Measurements from ENCODE around the gene ACACA.

Gene ACACA

GRCh38 chr17:37340804-37341203, 65.8 kb downstream of the ACACA start:
- no peak for DNase-seq

GRCh38 chr17:37339321-37339720, 67.3 kb downstream of the ACACA start:
- DNase-seq = no peak

- DNase-seq = no peak
These were observed 67.8 kb downstream of the ACACA start for GRCh38 chr17:37338847-37339246.

GRCh38 chr17:37327341-37328090, 79.1 kb downstream of the ACACA start:
- no peak for DNase-seq

DNA sequence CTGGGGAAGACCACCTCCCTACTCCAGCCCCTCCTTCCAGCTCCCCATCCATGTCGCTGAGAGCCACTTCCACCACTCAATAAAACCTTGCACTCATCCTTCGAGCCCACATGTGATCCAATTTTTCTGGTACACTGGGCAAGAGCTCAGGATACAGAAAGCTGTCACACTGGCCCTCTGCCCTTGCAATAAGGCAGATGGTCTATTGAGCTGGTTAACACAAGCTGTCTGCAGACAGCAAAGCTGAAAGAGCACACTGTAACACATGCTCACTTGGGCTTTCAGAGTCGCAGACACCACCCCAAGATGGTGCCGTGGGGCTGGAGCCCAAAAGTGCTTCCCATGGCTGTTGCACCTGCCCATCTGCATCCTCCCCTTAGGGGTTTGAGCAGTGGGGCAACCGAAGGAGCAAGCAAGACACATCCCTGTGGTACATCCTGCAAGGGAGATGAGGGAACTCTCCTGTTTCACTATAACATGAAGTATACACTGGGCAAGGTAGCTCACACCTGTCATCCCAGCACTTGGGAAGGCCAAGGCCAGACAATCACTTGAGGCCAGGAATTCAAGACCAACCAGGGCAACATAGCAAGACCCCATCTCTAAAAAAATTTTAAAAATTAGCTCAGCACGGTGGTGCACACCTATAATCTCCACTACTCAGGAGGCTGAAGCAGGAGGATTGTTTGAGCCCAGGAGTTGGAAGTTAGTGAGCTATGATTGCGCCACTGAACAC, 83.6 kb downstream of the ACACA start:
- no peak for DNase-seq

DNA sequence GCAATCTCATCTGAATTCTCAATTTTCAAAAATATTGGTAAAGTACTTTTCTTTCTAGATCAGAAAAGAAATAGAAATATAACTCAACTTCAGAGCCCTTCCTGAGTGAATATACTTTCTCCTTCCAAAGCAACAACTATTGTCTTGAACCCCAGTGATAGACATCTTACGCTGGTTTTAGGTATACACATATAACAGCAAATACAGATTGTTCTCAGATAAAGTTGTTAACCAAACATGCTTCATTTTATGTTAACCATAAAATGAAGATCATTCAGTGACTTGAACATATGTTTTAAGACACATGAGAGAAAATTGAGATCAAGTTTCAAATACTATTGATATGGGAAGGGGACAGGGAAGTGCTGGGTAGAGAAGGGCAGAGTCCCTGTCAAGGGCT, 84.5 kb downstream of the ACACA start:
- DNase-seq = no peak

- DNase-seq = no peak
These were observed 87.6 kb downstream of the ACACA start for GRCh38 chr17:37318931-37319594.

DNA sequence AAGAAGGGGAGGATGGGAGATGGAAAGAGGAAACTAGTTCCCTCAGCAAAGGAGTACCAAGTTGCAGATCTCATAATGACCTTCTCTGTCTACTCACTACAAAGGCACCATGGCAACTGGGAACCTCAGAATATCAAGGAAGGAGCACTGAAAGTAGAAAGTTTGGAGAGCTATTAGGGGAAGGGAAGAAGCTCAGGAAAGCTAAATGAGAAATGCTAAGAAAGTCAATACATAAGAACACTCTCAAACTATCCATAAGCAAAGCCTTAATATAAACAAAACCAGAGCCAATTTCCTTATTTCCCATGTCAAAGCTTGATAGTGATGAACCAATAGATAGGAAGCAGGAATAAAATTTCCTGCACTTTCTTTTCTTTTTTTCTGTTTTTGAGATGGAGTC, 88.8 kb downstream of the ACACA start:
- DNase-seq = no peak

GRCh38 chr17:37315601-37316000, 91.0 kb downstream of the ACACA start:
- DNase-seq = no peak

DNA sequence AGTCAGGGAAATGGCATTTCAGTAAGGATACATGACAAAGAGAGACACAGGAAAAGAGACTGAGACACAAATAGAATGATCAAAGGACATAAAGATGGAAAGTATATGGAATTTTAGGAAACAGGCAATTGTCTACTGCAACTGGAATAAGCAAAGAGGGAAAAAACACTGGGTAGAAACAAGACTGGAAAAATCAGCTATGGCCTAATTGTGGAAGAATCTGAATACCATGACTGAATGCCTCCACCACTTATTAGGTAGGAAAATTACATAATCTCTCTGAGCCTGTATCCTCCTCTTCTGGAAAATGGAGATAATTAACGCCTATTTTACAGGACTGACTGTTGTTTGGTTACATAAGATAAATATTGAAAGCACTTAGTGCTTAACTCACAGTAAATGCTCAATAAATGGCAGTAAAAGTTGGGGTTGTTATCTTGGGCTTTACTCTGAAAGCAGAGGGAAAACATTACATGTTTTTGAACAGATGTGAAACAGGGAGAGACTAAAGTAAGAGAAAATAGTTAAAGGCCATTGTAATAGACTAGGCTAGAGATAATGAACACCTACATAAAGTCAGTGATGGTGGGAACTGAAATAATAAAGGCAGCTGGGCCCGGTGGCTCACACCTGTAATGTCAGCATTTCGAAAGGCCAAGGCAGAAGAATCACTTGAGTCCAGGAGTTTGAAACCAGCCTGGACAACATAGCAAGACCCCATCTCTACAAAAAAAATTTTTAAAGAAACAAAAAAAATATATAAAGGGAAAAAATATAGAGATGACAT, 94.3 kb downstream of the ACACA start:
- no peak for DNase-seq

- DNase-seq = no peak
These were observed 95.7 kb downstream of the ACACA start for GRCh38 chr17:37310940-37311339.

DNA sequence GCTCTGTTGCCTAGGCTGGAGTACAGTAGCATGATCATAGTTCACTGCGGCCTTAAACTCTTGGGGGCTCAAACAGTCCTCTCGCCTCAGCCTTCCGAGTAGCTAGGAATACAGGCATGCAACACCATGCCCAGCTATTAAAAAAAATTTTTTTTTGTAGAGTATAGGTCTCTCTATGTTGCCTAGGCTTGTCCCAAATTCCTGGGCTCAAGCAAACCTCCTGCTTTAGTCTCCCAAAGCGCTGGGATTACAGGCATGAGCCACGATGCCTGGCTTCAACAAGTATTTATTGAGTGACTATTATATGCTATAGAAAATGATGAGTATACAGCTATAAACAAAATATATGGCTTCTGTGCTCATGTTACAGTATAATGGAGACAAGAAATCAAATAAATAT, 97.6 kb downstream of the ACACA start:
- no peak for DNase-seq

- no peak for DNase-seq
These were observed 101.2 kb downstream of the ACACA start for GRCh38 chr17:37305406-37305905.

DNA sequence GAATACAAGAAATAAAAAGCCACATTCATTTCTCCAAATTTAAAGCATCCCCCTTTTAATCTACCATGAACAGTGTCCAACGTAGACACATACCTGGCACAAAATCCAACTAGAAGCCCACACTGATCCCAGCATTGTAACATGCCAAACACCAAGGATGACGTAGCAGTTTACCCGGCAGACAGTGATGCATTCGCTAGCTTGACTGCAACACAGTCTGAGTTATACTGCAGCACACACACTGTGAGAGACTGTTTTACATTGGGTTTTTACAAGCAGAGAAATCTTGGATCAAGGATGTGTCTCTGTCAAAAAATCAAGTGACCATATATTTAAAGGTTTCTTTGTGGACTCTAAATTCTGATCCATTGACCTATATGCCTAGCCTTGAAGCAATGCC, 105.3 kb downstream of the ACACA start:
- DNase-seq = no peak

GRCh38 chr17:37300683-37301082, 106.0 kb downstream of the ACACA start:
- DNase-seq = no peak

GRCh38 chr17:37299257-37299980, 107.2 kb downstream of the ACACA start:
- no peak for DNase-seq

- DNase-seq = no peak
These were observed 110.7 kb downstream of the ACACA start for GRCh38 chr17:37295888-37296287.

DNA sequence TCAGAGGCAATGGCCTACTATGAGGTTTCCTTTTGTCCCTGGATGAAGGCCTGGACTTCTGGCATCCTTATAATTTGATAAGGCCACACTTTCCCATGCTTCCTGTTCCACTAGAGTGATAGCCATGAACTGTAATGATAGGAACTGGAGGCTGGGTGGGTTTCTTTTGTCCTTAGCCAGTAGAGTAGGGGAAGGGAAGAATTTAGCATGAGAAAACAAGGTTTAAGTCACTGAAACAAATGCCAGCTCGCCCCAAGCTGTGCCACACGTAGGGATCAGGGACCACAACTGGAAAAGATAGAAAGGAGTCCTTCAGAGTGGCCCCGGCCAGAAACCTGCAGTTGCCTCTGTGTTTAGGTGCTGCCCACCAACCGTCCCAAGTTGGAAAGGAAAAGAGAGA, 111.7 kb downstream of the ACACA start:
- no peak for DNase-seq

DNA sequence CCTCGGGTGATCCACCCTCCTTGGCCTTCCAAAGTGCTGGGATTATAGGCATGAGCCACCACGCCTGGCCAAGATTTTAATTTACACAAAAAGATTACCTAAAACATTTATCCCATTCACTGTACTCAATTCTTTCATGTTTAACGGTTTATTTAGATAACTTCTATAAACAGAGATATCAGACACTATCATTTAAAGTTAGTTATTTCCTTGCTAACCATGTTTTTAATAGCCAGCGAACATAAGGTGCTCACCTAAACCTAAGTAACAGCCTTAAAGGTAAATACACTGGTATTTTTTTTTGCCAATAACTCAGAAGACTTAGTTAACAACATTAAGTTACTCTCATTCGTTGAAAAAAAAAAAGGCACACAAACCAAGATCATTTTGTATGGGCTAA, 112.9 kb downstream of the ACACA start:
- no peak for DNase-seq

DNA sequence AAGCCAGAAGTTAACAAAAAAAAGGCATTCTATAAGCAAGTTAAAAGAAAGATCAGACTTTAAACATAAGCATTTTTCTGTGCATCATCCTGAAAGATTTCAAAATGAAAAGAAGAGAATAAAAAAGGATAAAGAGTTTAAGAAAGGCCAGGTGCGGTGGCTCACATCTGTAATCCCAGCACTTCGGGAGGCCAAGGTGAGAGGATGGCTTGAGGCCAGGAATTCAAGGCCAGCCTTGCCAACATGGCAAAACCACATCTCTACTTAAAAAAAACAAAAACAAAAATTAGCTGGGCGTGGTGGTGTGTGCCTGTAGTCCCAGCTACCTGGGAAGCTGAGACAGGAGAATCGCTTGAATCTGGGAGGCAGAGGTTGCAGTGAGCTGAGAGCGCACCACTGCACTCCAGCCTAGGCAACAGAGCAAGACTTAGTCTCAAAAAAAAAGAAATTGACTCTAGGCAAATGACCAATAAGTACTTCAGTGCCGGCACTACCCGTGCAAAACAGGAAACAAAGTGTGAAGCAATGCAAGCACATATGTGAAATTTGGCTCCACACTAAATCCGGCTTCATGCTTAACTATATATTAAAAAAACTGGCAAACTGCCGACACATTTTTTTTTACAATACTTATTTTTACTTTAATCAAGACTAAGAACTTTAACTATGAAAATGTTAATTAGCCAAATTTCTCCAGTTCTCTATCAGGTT, 114.1 kb downstream of the ACACA start:
- DNase-seq = no peak

GRCh38 chr17:37291351-37291750, 115.3 kb downstream of the ACACA start:
- no peak for DNase-seq

DNA sequence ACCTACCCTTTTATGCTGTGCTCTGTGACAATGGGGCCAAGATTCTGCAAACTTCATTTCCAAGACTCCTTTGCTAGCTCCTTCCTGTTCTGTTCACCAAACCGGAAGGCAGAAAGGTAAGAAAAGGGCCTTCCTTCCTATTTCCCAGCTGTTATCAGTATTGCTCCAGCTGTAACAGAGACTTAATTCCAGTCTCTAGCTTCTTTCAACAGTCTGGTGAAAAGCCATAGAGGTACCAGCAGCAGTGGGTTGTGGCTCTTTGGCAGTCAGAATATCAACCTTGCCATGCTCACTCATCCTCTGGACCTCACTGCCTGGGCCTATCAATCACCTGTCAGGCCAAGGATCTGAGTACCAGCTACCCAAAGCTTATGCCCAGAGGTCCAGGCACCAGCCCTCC, 120.2 kb downstream of the ACACA start:
- DNase-seq = no peak
